Neuronal stem cell (in vitro differentiated cells): ENCODE measurements around the gene NUDT1.

Experiments
- DNase-seq: peaks from one replicate; pipeline ENCODE4 v3.0.0-alpha.2; 2013; ENCODE audit warnings: low spot score
- H2AFZ ChIP-seq: one replicate; pipeline ENCODE4 v1.6.1; 2013; ENCODE audit warnings: mild to moderate bottlenecking, low read length, inconsistent platforms
- H2AK5ac ChIP-seq: 2 replicates; pipeline ENCODE4 v1.6.1; 2013; ENCODE audit warnings: low read depth, mild to moderate bottlenecking, inconsistent platforms, low read length, moderate library complexity, mixed read lengths
- H2BK120ac ChIP-seq: 2 replicates; pipeline ENCODE4 v1.6.1; 2013; ENCODE audit warnings: low read depth, mild to moderate bottlenecking, inconsistent platforms, low read length, moderate library complexity, mixed read lengths
- H2BK12ac ChIP-seq: one replicate; pipeline ENCODE4 v1.6.1; 2013; ENCODE audit warnings: low read length, inconsistent platforms
- H2BK15ac ChIP-seq: 2 replicates; pipeline ENCODE4 v1.6.1; 2013; ENCODE audit warnings: mild to moderate bottlenecking, low read length, inconsistent platforms, mixed read lengths
- H2BK5ac ChIP-seq: one replicate; pipeline ENCODE4 v1.6.1; 2013; ENCODE audit warnings: inconsistent platforms, mild to moderate bottlenecking, low read length, moderate library complexity
- H3K14ac ChIP-seq: one replicate; pipeline ENCODE4 v1.6.1; 2013; ENCODE audit warnings: low read length, inconsistent platforms
- H3K18ac ChIP-seq: 2 replicates; pipeline ENCODE4 v1.6.1; 2013; ENCODE audit warnings: low read length, inconsistent platforms
- H3K23ac ChIP-seq: 2 replicates; pipeline ENCODE4 v1.6.1; 2013; ENCODE audit warnings: low read depth, mild to moderate bottlenecking, mixed read lengths, low read length, inconsistent platforms; ENCODE audit not compliant: poor library complexity
- H3K27ac ChIP-seq: replicated peaks from 3 replicates; pipeline ENCODE4 v1.5.1; 2013; ENCODE audit warnings: low read length, inconsistent platforms
- H3K27me3 ChIP-seq, 3 experiments: 2 replicates each; pipeline ENCODE4 v1.6.1; 2013; ENCODE audit warnings: low read length in 3 of 3, mild to moderate bottlenecking in 2 of 3, inconsistent platforms in 1 of 3, low read depth in 1 of 3, mixed read lengths in 1 of 3, moderate library complexity in 1 of 3; ENCODE audit not compliant: control insufficient read depth in 3 of 3, insufficient read depth in 3 of 3
- H3K36me3 ChIP-seq, 2 donors: replicated peaks in 1 of 2; 2 replicates each; pipeline ENCODE4 v1.6.1; 2013; ENCODE audit warnings: low read length in 2 of 2; ENCODE audit not compliant: control insufficient read depth in 2 of 2, insufficient read depth in 2 of 2
- H3K4ac ChIP-seq: 2 replicates; pipeline ENCODE4 v1.6.1; 2013; ENCODE audit warnings: inconsistent platforms, mild to moderate bottlenecking, low read length, moderate library complexity
- H3K4me1 ChIP-seq, 2 donors: 1 replicate in 1 of 2; 2 replicates in 1 of 2; pipeline ENCODE4 v1.6.1; 2013; ENCODE audit warnings: low read length in 2 of 2, low read depth in 1 of 2; ENCODE audit not compliant: control insufficient read depth in 2 of 2, insufficient read depth in 1 of 2
- H3K4me2 ChIP-seq: one replicate; pipeline ENCODE4 v1.6.1; 2013; ENCODE audit warnings: mild to moderate bottlenecking, low read length, inconsistent platforms; ENCODE audit not compliant: insufficient read depth, poor library complexity, severe bottlenecking
- H3K4me3 ChIP-seq, 2 donors: 2 replicates each; pipeline ENCODE4 v1.5.1; 2013; ENCODE audit warnings: low read length in 2 of 2, mild to moderate bottlenecking in 2 of 2, inconsistent platforms in 1 of 2, moderate library complexity in 1 of 2
- H3K79me1 ChIP-seq: one replicate; pipeline ENCODE4 v1.6.1; 2013; ENCODE audit warnings: low read depth, mild to moderate bottlenecking, inconsistent platforms, low read length, moderate library complexity
- H3K9ac ChIP-seq: one replicate; pipeline ENCODE4 v1.6.1; 2013; ENCODE audit warnings: mild to moderate bottlenecking, low read depth, low read length, inconsistent platforms; ENCODE audit not compliant: poor library complexity
- H3K9me3 ChIP-seq, 2 donors: replicated peaks in 1 of 2; 2 replicates each; pipeline versions ENCODE3 to v1.6.1; 2013; ENCODE audit warnings: low read length in 2 of 2, mild to moderate bottlenecking in 2 of 2, inconsistent platforms in 1 of 2, low read depth in 1 of 2, mixed read lengths in 1 of 2, moderate library complexity in 1 of 2; ENCODE audit not compliant: control insufficient read depth in 2 of 2, insufficient read depth in 1 of 2
- H4K8ac ChIP-seq: one replicate; pipeline ENCODE4 v1.6.1; 2013; ENCODE audit warnings: low read depth, mild to moderate bottlenecking, inconsistent platforms, low read length, moderate library complexity
- H4K91ac ChIP-seq: one replicate; pipeline ENCODE4 v1.6.1; 2013; ENCODE audit warnings: low read length, low read depth, mild to moderate bottlenecking, inconsistent platforms; ENCODE audit not compliant: poor library complexity
- WGBS, 2 donors: extraction: QIAGEN DNeasy Blood & Tissue Kit; methylation state at CpG; one replicate each; pipeline ENCODE4 v1.1.7; 2013; ENCODE audit warnings: missing lambda C conversion rate in 2 of 2, mixed read lengths in 1 of 2; ENCODE audit not compliant: insufficient read length in 2 of 2, insufficient replicate concordance in 1 of 2; ENCODE audit errors: extremely low coverage in 2 of 2; 5-methylcytosine and 5-hydroxymethylcytosine counted together

The NUDT1 gene

GRCh38 chr7:2237109-2237602 is 4.9 kb upstream of the NUDT1 start:
- H2AFZ ChIP-seq, result no peak overlapping the region
- peaks cover 2 to 4% of the 10 kb centered on the region in 2 donors for H3K4me1 ChIP-seq
- no peak overlapping the region for H3K4me3 ChIP-seq
- H3K4me2 ChIP-seq, result no peak overlapping the region
- no peak overlapping the region for H3K18ac ChIP-seq
- peaks cover 2% of the 10 kb centered on the region for H3K79me1 ChIP-seq
- no peak overlapping the region for H3K27ac ChIP-seq
- H3K9ac ChIP-seq, result no peak overlapping the region
- no peak overlapping the region for H2BK120ac ChIP-seq
- H2BK15ac ChIP-seq, result no peak overlapping the region
- H3K4ac ChIP-seq, result no peak overlapping the region
- no peaks in the 10 kb centered on the region for H3K9me3 ChIP-seq
- no CpG with 5 or more reads among the region's 12 CpGs for WGBS, 2 donors
- no peak overlapping the region for H2BK5ac ChIP-seq
- H4K91ac ChIP-seq, result no peak overlapping the region
- H3K36me3 ChIP-seq, result peaks cover 38 to 68% of the 10 kb centered on the region in 2 donors
- no peak overlapping the region for H3K23ac ChIP-seq
- no peak for DNase-seq
- H3K14ac ChIP-seq, result no peak overlapping the region
- H4K8ac ChIP-seq, result no peak overlapping the region
- no peaks in the 10 kb centered on the region for H3K27me3 ChIP-seq
- H2BK12ac ChIP-seq, result no peak overlapping the region
- H2AK5ac ChIP-seq, result no peak overlapping the region

GRCh38 chr7:2239242-2239641 is 2.8 kb upstream of the NUDT1 start:
- Histone ChIP-seq H3K4me1 (peaks cover 0 to 5% of the 10 kb centered on the region in 2 donors), H3K4ac (no peak overlapping the region), H2BK120ac (no peak overlapping the region), H2AK5ac (no peak overlapping the region), H2BK5ac (no peak overlapping the region), H2BK12ac (no peak overlapping the region), H3K27me3 (no peaks in the 10 kb centered on the region), H4K91ac (no peak overlapping the region), H2AFZ (no peak overlapping the region), H3K4me3 (peak overlapping the region in 1 of 2 donors; percentile 49), H2BK15ac (no peak overlapping the region), H3K79me1 (peaks cover 4% of the 10 kb centered on the region), H3K4me2 (no peak overlapping the region), H3K23ac (no peak overlapping the region), H3K36me3 (peaks cover 37 to 63% of the 10 kb centered on the region in 2 donors), H3K18ac (no peak overlapping the region), H3K9me3 (no peaks in the 10 kb centered on the region), H3K27ac (no peak overlapping the region), H3K9ac (no peak overlapping the region), H4K8ac (no peak overlapping the region), H3K14ac (no peak overlapping the region)
- WGBS, 2 donors, result no CpG with 5 or more reads among the region's 17 CpGs
- no peak for DNase-seq

GRCh38 chr7:2242541-2243429 is 759 bp downstream of the NUDT1 start:
- peaks cover 11% of the 10 kb centered on the region for H3K79me1 ChIP-seq
- H2BK120ac ChIP-seq, result no peak overlapping the region
- WGBS, 2 donors, result no CpG with 5 or more reads among the region's 21 CpGs
- H3K9ac ChIP-seq, result peak overlapping the region; percentile 83
- H3K4me1 ChIP-seq, result peaks cover 0 to 8% of the 10 kb centered on the region in 2 donors
- peak overlapping the region; percentile 99 for H2AFZ ChIP-seq
- H3K27ac ChIP-seq, result no peak overlapping the region
- peak overlapping the region; percentile 88 to 98 for H3K4me3 ChIP-seq
- peak overlapping the region; percentile 92 for H3K4me2 ChIP-seq
- H3K18ac ChIP-seq, result no peak overlapping the region
- no peak for DNase-seq
- H2BK12ac ChIP-seq, result no peak overlapping the region
- no peak overlapping the region for H2BK5ac ChIP-seq
- no peak overlapping the region for H3K14ac ChIP-seq
- no peak overlapping the region for H3K4ac ChIP-seq
- no peaks in the 10 kb centered on the region for H3K9me3 ChIP-seq
- H4K8ac ChIP-seq, result no peak overlapping the region
- peaks cover 19 to 38% of the 10 kb centered on the region in 2 donors for H3K36me3 ChIP-seq
- H2BK15ac ChIP-seq, result no peak overlapping the region
- peak overlapping the region; percentile 86 for H2AK5ac ChIP-seq
- H3K23ac ChIP-seq, result peak overlapping the region; percentile 39
- no peaks in the 10 kb centered on the region for H3K27me3 ChIP-seq
- no peak overlapping the region for H4K91ac ChIP-seq

GRCh38 chr7:2243458-2243857 is 1.4 kb downstream of the NUDT1 start:
- Histone ChIP-seq H2AK5ac (no peak overlapping the region), H3K36me3 (peaks cover 13 to 31% of the 10 kb centered on the region in 2 donors), H2BK12ac (no peak overlapping the region), H2BK5ac (no peak overlapping the region), H3K79me1 (peaks cover 11% of the 10 kb centered on the region), H3K4me1 (peaks cover 0 to 8% of the 10 kb centered on the region in 2 donors), H2AFZ (no peak overlapping the region), H3K14ac (no peak overlapping the region), H3K27ac (no peak overlapping the region), H3K23ac (no peak overlapping the region), H3K4me3 (peak overlapping the region in 1 of 2 donors; percentile 88), H3K18ac (no peak overlapping the region), H3K9ac (no peak overlapping the region), H4K8ac (no peak overlapping the region), H3K9me3 (no peaks in the 10 kb centered on the region), H4K91ac (no peak overlapping the region), H3K4ac (no peak overlapping the region), H3K27me3 (no peaks in the 10 kb centered on the region), H3K4me2 (peak overlapping the region; percentile 92), H2BK120ac (no peak overlapping the region), H2BK15ac (no peak overlapping the region)
- no peak for DNase-seq
- WGBS, 2 donors, result no CpG with 5 or more reads among the region's 12 CpGs
